GM21528 (cell line): Measurements from ENCODE around the gene PARD3B.

Experiments
- ATAC-seq: cut with Tn5 transposase; IDR thresholded peaks from one replicate; pipeline ENCODE4 v1.9.1; 2021; ENCODE audit warnings: mild to moderate bottlenecking, moderate library complexity; ENCODE audit not compliant: unreplicated experiment, low FRiP score

The PARD3B gene

GRCh38 chr2:205078762-205079161 is 533.5 kb downstream of the PARD3B start:
- ATAC-seq = no peak

DNA sequence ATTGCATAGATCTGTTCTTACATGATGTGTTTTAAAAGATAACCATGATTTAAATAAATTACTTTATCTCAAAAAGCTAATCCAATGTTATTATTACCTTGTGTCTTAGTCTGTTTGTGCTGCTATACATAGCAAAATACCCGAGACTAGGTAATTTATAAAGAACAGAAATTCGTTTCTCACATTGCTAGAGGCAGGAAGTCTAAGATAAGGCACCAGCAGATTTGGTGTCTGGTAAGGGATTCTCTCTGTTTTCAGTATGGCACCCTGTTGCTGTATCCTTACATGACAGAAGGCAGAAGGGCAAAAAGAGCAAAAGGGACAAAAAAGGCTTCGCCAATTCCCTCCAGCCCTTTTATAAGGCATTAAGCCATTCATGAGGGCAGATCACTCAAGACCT is 533.9 kb downstream of the PARD3B start:
- ATAC-seq = no peak

GRCh38 chr2:205086662-205087061 is 541.4 kb downstream of the PARD3B start:
- no peak for ATAC-seq

GRCh38 chr2:205087862-205088261 is 542.6 kb downstream of the PARD3B start:
- ATAC-seq = no peak

GRCh38 chr2:205089958-205090357 is 544.7 kb downstream of the PARD3B start:
- ATAC-seq = no peak

GRCh38 chr2:205091411-205091810 is 546.1 kb downstream of the PARD3B start:
- no peak for ATAC-seq

- ATAC-seq = no peak
Observed at GRCh38 chr2:205094031-205094430, 548.8 kb downstream of the PARD3B start.

DNA sequence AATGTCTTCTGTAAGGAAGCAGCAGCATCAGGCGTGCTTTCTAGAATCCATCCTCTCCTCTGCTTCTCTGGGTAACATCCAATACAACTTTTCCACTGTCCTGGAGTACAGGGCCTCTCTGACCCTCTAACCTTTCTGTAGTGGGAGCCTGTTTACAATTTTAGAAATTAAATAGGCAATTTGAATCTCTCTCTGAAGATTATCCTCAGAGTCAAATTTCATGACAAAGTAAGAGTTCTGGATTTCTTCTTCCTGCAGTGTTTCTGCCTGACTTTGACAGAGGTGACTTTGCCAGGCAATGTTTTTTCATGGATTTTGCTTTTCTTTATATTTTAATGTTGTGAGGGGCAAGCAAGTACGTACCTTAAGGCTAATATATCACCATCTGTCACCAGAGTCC is 558.4 kb downstream of the PARD3B start:
- ATAC-seq = no peak

DNA sequence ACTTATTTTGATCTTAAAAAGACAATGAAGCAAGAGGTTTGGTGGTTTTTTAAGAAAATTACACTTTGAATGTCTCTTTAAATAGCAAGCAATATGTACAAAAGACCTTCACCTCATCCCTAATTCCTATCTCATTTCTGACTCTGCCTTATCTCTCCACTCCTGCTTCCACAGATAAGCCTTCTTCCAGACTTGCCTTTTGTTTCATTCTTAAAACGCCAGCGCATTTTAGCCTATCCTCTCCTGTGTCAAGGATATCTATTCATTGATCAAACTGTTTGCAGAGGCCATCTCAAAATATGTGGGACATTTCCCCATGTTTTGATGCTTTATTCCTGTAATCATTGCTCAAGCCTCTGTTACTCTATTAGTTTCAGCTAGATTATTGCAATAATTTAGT is 562.5 kb downstream of the PARD3B start:
- ATAC-seq = no peak

GRCh38 chr2:205115511-205115910 is 570.2 kb downstream of the PARD3B start:
- no peak for ATAC-seq

GRCh38 chr2:205117125-205117524 is 571.9 kb downstream of the PARD3B start:
- no peak for ATAC-seq

GRCh38 chr2:205119136-205119535 is 573.9 kb downstream of the PARD3B start:
- ATAC-seq = no peak

DNA sequence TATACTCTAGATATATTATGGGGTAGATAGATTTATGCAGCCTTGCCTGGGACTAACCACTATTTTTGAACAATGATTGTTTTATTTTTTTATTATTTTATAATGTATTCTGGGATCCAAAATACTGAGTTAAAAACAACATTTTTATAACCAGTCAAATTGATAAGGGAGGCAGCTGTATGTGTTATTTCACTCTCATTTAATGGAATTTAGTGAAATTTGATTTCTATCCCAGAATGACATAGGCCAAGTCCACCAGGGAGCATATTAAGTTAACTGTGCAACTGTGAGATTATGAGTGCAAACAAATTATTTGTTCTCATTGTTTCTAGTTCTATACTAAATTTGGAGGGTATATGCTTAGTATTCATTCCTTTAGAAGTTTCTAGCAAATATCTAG is 583.5 kb downstream of the PARD3B start:
- ATAC-seq = no peak

DNA sequence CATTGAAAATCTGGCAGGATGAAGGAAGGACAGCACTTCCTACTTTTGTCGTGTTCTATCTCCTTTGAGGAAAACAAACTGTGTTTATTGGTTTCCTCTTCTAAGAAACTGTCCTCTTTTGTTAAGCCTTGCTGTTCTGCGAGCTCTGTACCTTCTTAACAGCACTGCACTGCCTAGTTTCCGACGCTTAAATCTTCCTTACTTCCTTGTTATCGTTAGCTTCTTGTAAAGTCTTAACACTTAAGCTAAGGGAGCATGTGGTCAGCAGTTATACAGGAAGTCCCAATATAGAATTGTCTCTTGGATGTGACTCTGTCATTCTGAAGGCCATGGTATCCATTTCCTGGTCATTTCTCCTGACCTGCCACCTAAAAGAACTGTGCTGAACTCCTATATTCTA is 584.3 kb downstream of the PARD3B start:
- no peak for ATAC-seq

DNA sequence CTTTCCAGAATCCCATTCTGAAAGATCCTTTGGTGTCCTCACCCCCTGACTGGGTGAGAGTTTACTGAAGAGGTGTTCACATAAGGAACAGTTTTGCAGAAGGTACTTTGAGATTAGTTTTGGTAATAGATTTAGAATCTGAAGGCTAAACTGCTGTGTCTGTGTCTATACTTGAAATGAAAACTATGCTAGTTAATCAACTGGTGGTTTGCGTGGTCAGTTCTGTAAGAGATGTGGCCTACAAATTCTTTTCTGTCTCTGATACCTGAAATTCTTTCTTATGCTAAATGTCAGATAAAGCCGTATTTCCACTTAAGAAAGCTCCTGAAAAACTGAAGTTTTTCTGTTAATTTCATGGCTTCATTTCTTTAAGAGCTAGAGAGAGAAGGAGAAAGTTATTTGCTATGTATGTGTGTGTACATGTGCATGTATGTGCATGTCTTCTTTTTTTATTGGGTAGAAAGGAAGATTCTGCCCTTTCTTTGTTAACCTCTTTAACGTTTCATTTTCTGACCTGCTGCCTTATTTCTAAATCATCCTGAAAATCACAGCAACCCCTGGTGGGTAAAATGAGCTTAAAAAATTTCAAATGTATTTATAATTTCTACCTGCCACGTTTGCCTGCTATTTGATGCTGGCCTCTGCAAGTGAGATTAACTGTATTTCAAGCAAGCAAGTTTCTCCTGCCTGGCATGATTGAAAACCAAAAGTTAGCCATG is 585.0 kb downstream of the PARD3B start:
- ATAC-seq = no peak

GRCh38 chr2:205133544-205133943 is 588.3 kb downstream of the PARD3B start:
- no peak for ATAC-seq

- no peak for ATAC-seq
Observed at GRCh38 chr2:205138735-205139134, 593.5 kb downstream of the PARD3B start.

DNA sequence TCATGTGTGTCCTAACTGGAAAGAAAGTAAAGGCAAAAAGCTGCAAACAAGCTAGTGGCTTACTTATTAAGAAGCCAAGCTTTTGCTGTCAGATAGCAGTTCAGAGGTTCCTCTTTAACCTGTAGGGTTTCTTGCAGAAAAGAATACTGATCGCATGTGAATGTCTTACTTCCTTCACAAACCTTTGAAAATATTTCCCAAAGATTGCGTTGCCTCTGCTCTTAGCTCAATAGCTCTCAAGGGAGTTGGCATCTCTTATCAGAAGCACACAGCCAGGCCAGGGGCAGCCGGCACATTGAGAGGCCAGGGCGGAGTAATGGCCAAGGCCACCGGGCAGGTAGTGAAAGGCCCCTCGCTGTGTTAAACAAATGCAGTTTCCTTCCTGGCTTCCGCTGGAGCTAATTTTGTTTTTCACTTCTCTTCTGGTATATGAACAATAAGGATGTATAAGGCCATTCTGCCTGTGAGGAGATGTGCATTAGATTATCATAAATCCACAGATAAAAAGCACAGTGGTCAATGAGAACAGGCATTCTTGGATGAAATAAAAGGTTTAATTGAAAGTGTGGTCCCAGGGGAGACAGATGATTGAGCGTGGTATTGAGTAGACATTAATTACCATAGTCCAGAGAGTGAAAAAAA is 594.7 kb downstream of the PARD3B start:
- ATAC-seq = peak; percentile 76

- ATAC-seq = no peak
Observed at GRCh38 chr2:205141381-205141780, 596.1 kb downstream of the PARD3B start.

DNA sequence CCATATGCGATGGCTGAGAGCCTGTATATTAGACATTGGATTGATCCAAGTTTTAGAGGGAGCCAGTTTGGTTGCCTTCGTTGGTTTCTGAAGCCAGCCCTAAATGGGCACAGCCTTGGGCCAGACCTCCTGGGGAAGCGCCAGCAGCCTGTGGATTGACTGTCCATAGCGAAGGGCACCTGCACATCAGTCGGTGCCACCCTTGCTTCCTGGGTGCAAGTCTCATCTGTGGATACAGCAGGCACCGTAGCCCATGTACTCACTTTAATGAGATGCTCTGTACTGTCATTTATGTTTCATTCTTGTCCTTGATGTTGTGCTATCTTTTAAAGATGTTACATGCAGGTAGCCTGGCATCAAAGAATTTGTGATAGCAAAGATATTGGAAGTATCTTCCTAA is 600.6 kb downstream of the PARD3B start:
- ATAC-seq = no peak

DNA sequence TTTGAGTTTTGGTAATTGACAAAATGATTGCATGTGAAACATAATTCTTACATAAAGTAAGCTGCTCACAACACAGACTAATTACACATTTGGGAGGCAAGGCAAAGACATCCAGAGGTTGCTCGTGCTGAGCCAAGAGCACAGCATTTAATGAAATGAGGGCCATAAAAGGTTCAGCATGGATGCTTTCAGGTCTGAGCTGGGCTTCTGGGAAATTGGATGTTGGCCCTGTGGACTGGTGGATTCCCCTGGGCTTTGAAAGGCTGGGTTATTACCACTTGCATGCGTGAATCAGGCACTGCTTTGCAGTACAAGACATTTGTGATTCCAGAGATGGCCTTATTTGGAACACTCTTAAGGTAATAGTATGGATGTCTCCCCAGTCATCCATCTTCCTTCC is 603.5 kb downstream of the PARD3B start:
- no peak for ATAC-seq

DNA sequence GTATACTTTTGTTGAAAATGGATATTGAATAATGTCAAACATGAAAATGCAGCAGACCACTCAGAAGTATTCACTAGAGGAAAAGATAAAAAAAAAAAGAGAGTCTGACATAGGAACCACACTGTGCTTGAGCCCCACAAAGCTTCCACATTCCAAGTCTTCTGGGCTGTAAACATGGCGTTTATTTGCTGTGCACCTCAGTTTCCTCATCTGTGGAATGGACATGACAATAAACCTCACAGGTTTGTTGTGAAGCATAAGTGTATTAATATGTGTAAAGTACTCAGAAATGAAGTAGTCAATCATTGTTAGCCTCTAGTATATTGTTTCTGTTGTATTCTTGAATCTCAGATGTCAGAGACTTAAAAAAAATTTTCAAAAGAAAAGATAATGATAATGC is 611.2 kb downstream of the PARD3B start:
- ATAC-seq = no peak
